ENCODE results near the gene PCSK6.

PCSK6 gene

DNA sequence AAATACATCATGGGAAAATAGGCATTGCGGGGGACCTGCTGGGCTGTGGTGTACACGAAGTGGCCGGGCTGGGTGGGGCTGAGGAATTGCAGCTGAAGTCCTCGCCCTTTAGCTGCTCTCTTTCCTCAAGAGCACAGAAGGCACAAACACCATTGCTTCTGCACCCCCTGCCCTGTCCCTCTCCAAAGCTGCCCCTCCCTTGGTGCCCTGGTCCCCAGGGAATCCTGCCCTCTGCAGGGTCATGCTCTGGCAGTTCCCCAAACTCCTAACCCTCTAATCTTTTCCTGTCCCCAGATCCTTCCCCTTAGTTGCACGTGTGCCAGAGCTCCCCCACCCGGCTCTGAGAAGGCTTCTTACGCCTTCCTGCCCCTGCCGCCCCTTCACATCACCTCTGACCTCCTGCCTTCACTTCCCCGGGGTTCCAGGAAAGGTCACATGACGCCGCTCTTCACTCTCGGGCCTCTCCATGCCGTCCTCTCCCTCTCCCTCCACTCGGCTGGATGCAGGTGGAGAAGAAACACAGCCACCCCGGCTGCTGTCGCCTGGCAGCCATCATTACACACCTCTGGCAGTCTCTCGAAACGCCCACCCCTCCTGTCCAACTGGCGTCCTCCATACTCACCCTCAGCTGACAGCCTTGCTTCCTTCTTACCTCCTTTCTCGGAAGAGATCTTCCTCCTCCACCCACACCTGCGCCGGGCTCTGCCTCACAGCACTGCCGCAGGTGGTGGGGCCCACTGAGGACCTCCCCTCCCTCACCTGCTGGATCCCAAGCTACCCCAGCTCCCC lies 6.9 kb upstream of the PCSK6 start:
- H3K4me3 ChIP-seq (ENCODE audit: low read length), result no peak overlapping the region
- no peak overlapping the region for H3K4me2 ChIP-seq (ENCODE audit: low read length)
- H4K20me1 ChIP-seq (ENCODE audit: control insufficient read depth, insufficient read depth, low read depth, low read length), result no peaks in the 10 kb centered on the region

DNA sequence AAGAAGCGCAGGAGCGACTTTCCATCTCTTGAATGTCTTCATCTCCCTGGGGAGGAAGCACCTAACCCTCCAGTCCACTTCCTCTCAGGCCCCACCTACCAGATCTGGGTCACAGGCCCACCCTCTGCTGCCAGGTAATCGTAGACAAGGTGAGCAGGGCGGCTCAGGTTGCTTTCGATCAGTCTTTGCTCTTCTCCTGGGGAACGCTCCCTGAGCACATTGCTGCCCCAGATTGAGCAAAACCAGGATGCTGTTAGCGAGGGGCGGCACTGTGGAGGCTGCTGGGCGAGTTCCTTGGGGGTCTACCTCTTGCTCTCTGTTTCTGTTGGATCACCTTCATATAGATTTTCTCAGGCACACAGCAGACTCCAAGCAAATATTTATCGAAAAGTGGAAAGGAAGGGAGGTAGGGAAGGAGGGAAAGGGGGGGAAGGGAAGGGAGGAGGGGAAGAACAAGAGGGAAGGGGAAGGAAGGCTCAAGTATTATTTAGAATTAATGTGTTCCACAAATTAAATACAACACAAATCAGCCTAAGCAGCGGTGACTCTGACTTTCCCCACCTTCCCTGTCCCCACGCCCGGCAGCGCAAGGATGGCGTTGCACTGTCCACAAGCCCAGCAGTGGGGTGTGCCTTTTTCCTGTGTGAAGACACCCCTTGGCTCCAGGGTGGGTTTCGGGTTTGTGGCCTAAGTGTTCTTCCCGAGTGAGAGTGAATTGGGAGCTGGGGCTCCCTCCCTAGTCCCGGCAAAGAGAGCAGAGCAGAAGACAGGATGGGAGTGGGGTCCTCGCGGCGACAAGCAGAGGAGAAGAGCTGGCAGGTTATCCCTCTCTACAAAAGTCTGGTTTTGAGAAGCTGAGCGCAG lies 6.1 kb upstream of the PCSK6 start:
- no peaks in the 10 kb centered on the region for H4K20me1 ChIP-seq (ENCODE audit: control insufficient read depth, insufficient read depth, low read depth, low read length)
- no peak overlapping the region for H3K4me3 ChIP-seq (ENCODE audit: low read length)
- no peaks in the 10 kb centered on the region for H3F3A ChIP-seq (ENCODE audit: control insufficient read depth, insufficient read depth)
- no peak overlapping the region for H3K4me2 ChIP-seq (ENCODE audit: low read length)
- no peaks in the 10 kb centered on the region for H3K9me2 ChIP-seq (replicated peaks; ENCODE audit: control insufficient read depth, low read length)
- H3K9me3 ChIP-seq (ENCODE audit: control insufficient read depth, insufficient read depth, low read length), result peaks cover 4% of the 10 kb centered on the region; the same call in 1 of the 2 replicates
- H3K79me2 ChIP-seq (ENCODE audit: control insufficient read depth, low read length), result no peaks in the 10 kb centered on the region
- no peaks in the 10 kb centered on the region for H3K4me1 ChIP-seq (ENCODE audit: control insufficient read depth, low read length)
- TF ChIP-seq EZH2phosphoT487 (IDR thresholded peaks at IDR 0.05; ENCODE audit: borderline replicate concordance, low read length), result no peak
- TF ChIP-seq, protein P1, sequence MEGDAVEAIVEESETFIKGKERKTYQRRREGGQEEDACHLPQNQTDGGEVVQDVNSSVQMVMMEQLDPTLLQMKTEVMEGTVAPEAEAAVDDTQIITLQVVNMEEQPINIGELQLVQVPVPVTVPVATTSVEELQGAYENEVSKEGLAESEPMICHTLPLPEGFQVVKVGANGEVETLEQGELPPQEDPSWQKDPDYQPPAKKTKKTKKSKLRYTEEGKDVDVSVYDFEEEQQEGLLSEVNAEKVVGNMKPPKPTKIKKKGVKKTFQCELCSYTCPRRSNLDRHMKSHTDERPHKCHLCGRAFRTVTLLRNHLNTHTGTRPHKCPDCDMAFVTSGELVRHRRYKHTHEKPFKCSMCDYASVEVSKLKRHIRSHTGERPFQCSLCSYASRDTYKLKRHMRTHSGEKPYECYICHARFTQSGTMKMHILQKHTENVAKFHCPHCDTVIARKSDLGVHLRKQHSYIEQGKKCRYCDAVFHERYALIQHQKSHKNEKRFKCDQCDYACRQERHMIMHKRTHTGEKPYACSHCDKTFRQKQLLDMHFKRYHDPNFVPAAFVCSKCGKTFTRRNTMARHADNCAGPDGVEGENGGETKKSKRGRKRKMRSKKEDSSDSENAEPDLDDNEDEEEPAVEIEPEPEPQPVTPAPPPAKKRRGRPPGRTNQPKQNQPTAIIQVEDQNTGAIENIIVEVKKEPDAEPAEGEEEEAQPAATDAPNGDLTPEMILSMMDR (IDR thresholded peaks at IDR 0.05; ENCODE audit: low read depth, low read length, poor library complexity, severe bottlenecking), result no peak
- H3K36me3 ChIP-seq (ENCODE audit: control insufficient read depth, low read length), result no peaks in the 10 kb centered on the region
- no peak overlapping the region for H3K27ac ChIP-seq (ENCODE audit: low read depth, low read length)
- no peaks in the 10 kb centered on the region for H3K27me3 ChIP-seq (ENCODE audit: control insufficient read depth, low read length)

More for the DNA sequence above, 6.9 kb upstream of the PCSK6 start:
- no peak for TF ChIP-seq EZH2phosphoT487 (IDR thresholded peaks at IDR 0.05; ENCODE audit: borderline replicate concordance, low read length)
- TF ChIP-seq, protein P1 (IDR thresholded peaks at IDR 0.05; ENCODE audit: low read depth, low read length, poor library complexity, severe bottlenecking), result no peak
- Histone ChIP-seq H3K9me3 (ENCODE audit: control insufficient read depth, insufficient read depth, low read length) (no peaks in the 10 kb centered on the region), H3K27me3 (ENCODE audit: control insufficient read depth, low read length) (no peaks in the 10 kb centered on the region), H3F3A (ENCODE audit: control insufficient read depth, insufficient read depth) (no peaks in the 10 kb centered on the region), H3K79me2 (ENCODE audit: control insufficient read depth, low read length) (no peaks in the 10 kb centered on the region), H3K27ac (ENCODE audit: low read depth, low read length) (no peak overlapping the region), H3K9me2 (replicated peaks; ENCODE audit: control insufficient read depth, low read length) (no peaks in the 10 kb centered on the region), H3K4me1 (ENCODE audit: control insufficient read depth, low read length) (no peaks in the 10 kb centered on the region), H3K36me3 (ENCODE audit: control insufficient read depth, low read length) (no peaks in the 10 kb centered on the region)

DNA sequence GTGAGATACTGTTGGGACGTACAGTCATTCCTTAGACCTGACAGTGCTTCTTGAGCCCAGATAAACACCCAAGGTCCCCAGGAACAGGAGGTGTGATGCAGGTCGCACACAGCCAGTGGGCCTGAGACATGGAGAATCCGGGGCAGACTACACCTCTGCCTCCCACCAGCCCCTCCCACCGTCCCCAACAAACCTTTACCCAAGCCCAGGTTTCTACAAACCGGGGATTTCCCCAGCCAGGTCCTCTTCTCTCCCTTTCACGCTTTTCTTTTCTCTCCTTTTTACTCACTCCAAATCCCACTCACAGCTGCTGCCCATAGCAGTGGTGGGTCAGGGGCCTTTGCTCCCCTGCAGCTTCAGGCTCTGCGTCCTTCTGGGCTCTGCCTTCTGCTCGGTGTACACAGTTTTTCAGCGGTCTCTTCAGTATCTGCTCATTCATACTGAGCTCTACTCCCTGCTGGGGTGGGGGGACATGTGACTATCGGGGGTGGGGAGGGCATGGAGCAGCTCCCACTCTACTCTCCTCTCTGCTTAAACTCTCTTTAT lies 4.8 kb upstream of the PCSK6 start:
- Histone ChIP-seq H3K9me2 (replicated peaks; ENCODE audit: control insufficient read depth, low read length) (no peaks in the 10 kb centered on the region), H3K27ac (ENCODE audit: low read depth, low read length) (no peak overlapping the region), H3K27me3 (ENCODE audit: control insufficient read depth, low read length) (no peaks in the 10 kb centered on the region), H3K36me3 (ENCODE audit: control insufficient read depth, low read length) (no peaks in the 10 kb centered on the region), H4K20me1 (ENCODE audit: control insufficient read depth, insufficient read depth, low read depth, low read length) (no peaks in the 10 kb centered on the region), H3K4me3 (ENCODE audit: low read length) (no peak overlapping the region), H3K9me3 (ENCODE audit: control insufficient read depth, insufficient read depth, low read length) (peaks cover 6% of the 10 kb centered on the region; the same call in 1 of the 2 replicates), H3F3A (ENCODE audit: control insufficient read depth, insufficient read depth) (no peaks in the 10 kb centered on the region), H3K79me2 (ENCODE audit: control insufficient read depth, low read length) (no peaks in the 10 kb centered on the region), H3K4me1 (ENCODE audit: control insufficient read depth, low read length) (no peaks in the 10 kb centered on the region), H3K4me2 (ENCODE audit: low read length) (no peak overlapping the region)
- no peak for TF ChIP-seq EZH2phosphoT487 (IDR thresholded peaks at IDR 0.05; ENCODE audit: borderline replicate concordance, low read length)
- TF ChIP-seq, protein P1 (IDR thresholded peaks at IDR 0.05; ENCODE audit: low read depth, low read length, poor library complexity, severe bottlenecking), result no peak
